SK-N-SH (cell line): ENCODE measurements around the gene FSIP1. TPM values are rescaled to one million over a fixed set of nuclear protein-coding genes. Genes with fewer than 3 reads are reported as not detected.
A peak's percentile ranks its signal among the peaks of the same experiment; 100 is the strongest.

Experiments
- CTCF ChIA-PET: fragments of 300-600, 350-600 bp; formaldehyde crosslinking; extraction: SDS; loops from one replicate; lab custom pipeline; 2021; lab: Yijun Ruan, JAX
- POLR2A ChIA-PET: fragments of 350-600 bp; sonication (Branson Sonifier 250); formaldehyde crosslinking; extraction: SDS; loops from one replicate; lab custom pipeline; 2020; ENCODE audit warnings: antibody characterized with exemption, inconsistent platforms; lab: Yijun Ruan, JAX
- DNase-seq: peaks from one replicate; pipeline ENCODE4 v3.0.0; 2012
- H2AFZ ChIP-seq: fragments of 200-600 bp; sonication (generic); 2 replicates; pipeline ENCODE4 v1.8.1; 2016; ENCODE audit warnings: antibody characterized with exemption, mild to moderate bottlenecking, low read depth
- H3F3A ChIP-seq: fragments of 200-600 bp; sonication (generic); replicated peaks from 2 replicates; pipeline ENCODE3; 2016; ENCODE audit warnings: antibody characterized with exemption, mild to moderate bottlenecking; ENCODE audit not compliant: insufficient read depth
- H3K27ac ChIP-seq, 2 experiments: fragments of 200-500 bp in 1 of 2; fragments of 200-600 bp in 1 of 2; sonication (Bioruptor generic) in 1 of 2; sonication (generic), shearing (Covaris generic) in 1 of 2; 2 replicates each; pipeline versions ENCODE4 v1.5.1 to v1.6.1; 2014 to 2016; ENCODE audit warnings: low read depth in 2 of 2, inconsistent platforms in 1 of 2, low read length in 1 of 2, mild to moderate bottlenecking in 1 of 2, mixed read lengths in 1 of 2
- H3K27me3 ChIP-seq: fragments of 200-600 bp; sonication (generic), shearing (Covaris generic); 2 replicates; pipeline ENCODE4 v1.6.1; 2016; ENCODE audit warnings: mixed run types; ENCODE audit not compliant: insufficient read depth
- H3K36me3 ChIP-seq, 2 experiments: fragments of 200-500 bp in 1 of 2; fragments of 200-600 bp in 1 of 2; sonication (Bioruptor generic) in 1 of 2; sonication (generic) in 1 of 2; replicated peaks in 1 of 2; 2 replicates each; pipeline versions ENCODE3 to v1.5.1; 2014 to 2016; ENCODE audit warnings: low read length in 1 of 2, mild to moderate bottlenecking in 1 of 2; ENCODE audit not compliant: insufficient read depth in 2 of 2, control insufficient read depth in 1 of 2
- H3K4me1 ChIP-seq, 2 experiments: fragments of 200-500 bp in 1 of 2; fragments of 200-600 bp in 1 of 2; sonication (Bioruptor generic) in 1 of 2; sonication (generic), shearing (Covaris generic) in 1 of 2; 2 replicates each; pipeline versions ENCODE4 v1.5.1 to v1.6.1; 2014 to 2016; ENCODE audit warnings: low read depth in 1 of 2, low read length in 1 of 2, mixed run types in 1 of 2; ENCODE audit not compliant: insufficient read depth in 2 of 2, control insufficient read depth in 1 of 2
- H3K4me2 ChIP-seq: fragments of 200-600 bp; sonication (generic), shearing (Covaris generic); 2 replicates; pipeline ENCODE4 v1.6.1; 2017; ENCODE audit warnings: mixed run types
- H3K4me3 ChIP-seq, 2 experiments: fragments of 200-500 bp in 1 of 2; fragments of 200-600 bp in 1 of 2; sonication (Bioruptor generic) in 1 of 2; sonication (generic), shearing (Covaris generic) in 1 of 2; 2 replicates each; pipeline versions ENCODE4 v1.5.1 to v1.8.1; 2014 to 2016; ENCODE audit warnings: low read depth in 2 of 2, inconsistent platforms in 1 of 2, low read length in 1 of 2, mild to moderate bottlenecking in 1 of 2, mixed read lengths in 1 of 2, moderate library complexity in 1 of 2
- H3K79me2 ChIP-seq: fragments of 200-600 bp; sonication (generic); 2 replicates; pipeline ENCODE4 v1.8.1; 2017; ENCODE audit warnings: mild to moderate bottlenecking; ENCODE audit not compliant: insufficient read depth
- H3K9ac ChIP-seq: fragments of 200-600 bp; sonication (generic); 2 replicates; pipeline ENCODE4 v1.6.1; 2017; ENCODE audit warnings: mixed run types
- H3K9me2 ChIP-seq: fragments of 200-600 bp; sonication (generic); 2 replicates; pipeline ENCODE4 v1.6.1; 2017; ENCODE audit warnings: mixed run types
- H3K9me3 ChIP-seq: fragments of 200-600 bp; sonication (generic); 2 replicates; pipeline ENCODE4 v1.6.1; 2017; ENCODE audit warnings: mixed run types, mild to moderate bottlenecking, moderate library complexity
- H4K20me1 ChIP-seq: fragments of 200-600 bp; sonication (generic); 2 replicates; pipeline ENCODE4 v1.6.1; 2017; ENCODE audit warnings: mild to moderate bottlenecking, mixed run types; ENCODE audit not compliant: insufficient read depth
- CHD2 ChIP-seq: fragments of 150-350 bp; IDR thresholded peaks from 2 replicates; pipeline ENCODE4 v1.6.1; 2018; ENCODE audit warnings: low read length; ENCODE audit not compliant: partially characterized antibody
- ELF1 ChIP-seq: IDR thresholded peaks from 2 replicates; pipeline ENCODE4 v1.4.0; 2012
- FOXJ3 ChIP-seq: sonication (generic); formaldehyde crosslinking; IDR thresholded peaks from 2 replicates; pipeline ENCODE4 v1.5.1; 2020; ENCODE audit warnings: mild to moderate bottlenecking, missing genetic modification reagents
- FOXM1 ChIP-seq: IDR thresholded peaks from 2 replicates; pipeline ENCODE4 v1.4.0; 2012; ENCODE audit warnings: low read depth, mild to moderate bottlenecking
- GABPA ChIP-seq: IDR thresholded peaks from 2 replicates; pipeline ENCODE4 v1.4.0; 2012; ENCODE audit warnings: low read depth, mild to moderate bottlenecking
- IRF3 ChIP-seq: fragments of 150-350 bp; IDR thresholded peaks from 2 replicates; pipeline ENCODE4 v1.6.1; 2016; ENCODE audit warnings: mild to moderate bottlenecking, low read depth, low read length
- JUND ChIP-seq: IDR thresholded peaks from 2 replicates; pipeline ENCODE4 v1.4.0; 2012
- MAX ChIP-seq: IDR thresholded peaks from 2 replicates; pipeline ENCODE4 v1.4.0; 2012; ENCODE audit warnings: low read depth
- NRF1 ChIP-seq: IDR thresholded peaks from 2 replicates; pipeline ENCODE4 v1.6.1; 2012; ENCODE audit warnings: low read depth, mild to moderate bottlenecking, low read length
- RAD21 ChIP-seq: IDR thresholded peaks from 2 replicates; pipeline ENCODE4 v1.6.1; 2012; ENCODE audit warnings: mild to moderate bottlenecking, low read length
- RCOR1 ChIP-seq: fragments of 150-350 bp; IDR thresholded peaks from 2 replicates; pipeline ENCODE4 v1.6.1; 2017; ENCODE audit warnings: antibody characterized with exemption, low read length
- SMC3 ChIP-seq: IDR thresholded peaks from 2 replicates; pipeline ENCODE4 v1.6.1; 2012; ENCODE audit warnings: low read depth, low read length, improper control_type of control experiment
- TEAD4 ChIP-seq: IDR thresholded peaks from 2 replicates; pipeline ENCODE4 v1.4.0; 2012; ENCODE audit warnings: mild to moderate bottlenecking, borderline replicate concordance; ENCODE audit not compliant: insufficient read depth
- USF1 ChIP-seq: IDR thresholded peaks from 2 replicates; pipeline ENCODE4 v1.4.0; 2012; ENCODE audit warnings: low read depth, borderline replicate concordance
- USF2 ChIP-seq: fragments of 150-350 bp; IDR thresholded peaks from 2 replicates; pipeline ENCODE4 v1.6.1; 2017; ENCODE audit warnings: antibody characterized with exemption, low read length, low read depth, borderline replicate concordance
- ZBTB33 ChIP-seq: IDR thresholded peaks from 2 replicates; pipeline ENCODE4 v1.4.0; 2012; ENCODE audit warnings: low read depth, borderline replicate concordance
- WGBS: methylation state at CpG from one replicate; pipeline ENCODE4 v1.1.6; 2017; ENCODE audit warnings: low lambda C conversion rate; 5-methylcytosine and 5-hydroxymethylcytosine counted together
- polyA plus RNA-seq, 3 experiments: library from polyadenylated mRNA; depleted of rRNA; stranded (reverse); fragments of >200 nt; gene quantifications; 2 replicates each; pipeline ENCODE4 v1.2.3, GENCODE V29; 2012

The FSIP1 gene
- polyA plus RNA-seq, 1 of the 3 experiments (the other 2 are of a cell fraction): 0.43 TPM

- H2AFZ ChIP-seq: peak overlapping the region; percentile 85; the same call in 1 of the 2 replicates
- peak overlapping the region; percentile 83 to 87; a peak in 3 of 4 replicates for H3K27ac ChIP-seq
- H3K4me2 ChIP-seq: peak overlapping the region; percentile 58; the same call in 1 of the 2 replicates
- H3K79me2 ChIP-seq: peaks cover 25% of the 10 kb centered on the region
- no peaks in the 10 kb centered on the region for H3K9me2 ChIP-seq
- no peak for TF ChIP-seq RCOR1
- no peak for TF ChIP-seq GABPA
- no peak for TF ChIP-seq ELF1
- no peak for TF ChIP-seq USF2
- no peak for TF ChIP-seq ZBTB33
- no peak for TF ChIP-seq CHD2
- TF ChIP-seq RAD21: no peak
- no peak for TF ChIP-seq NRF1
- TF ChIP-seq FOXJ3: no peak
- TF ChIP-seq MAX: no peak
- TF ChIP-seq FOXM1: no peak
- TF ChIP-seq TEAD4: no peak
- no peak for TF ChIP-seq IRF3
- TF ChIP-seq USF1: no peak
- no peak for TF ChIP-seq SMC3
- TF ChIP-seq JUND: no peak
- TF ChIP-seq, all 33 proteins: peak for 0
- 51% methylated on average over 2 of the region's 2 CpGs for WGBS
- Histone ChIP-seq H3K4me1 (peaks cover 0 to 15% of the 10 kb centered on the region in 2 experiments; a peak in 2 of 4 replicates), H3K27me3 (no peaks in the 10 kb centered on the region), H3K9me3 (no peaks in the 10 kb centered on the region), H3K36me3 (no peaks in the 10 kb centered on the region), H3K9ac (peak overlapping the region; percentile 45), H3K4me3 (peak overlapping the region; percentile 67 to 87), H4K20me1 (no peaks in the 10 kb centered on the region), H3F3A (peaks cover 21% of the 10 kb centered on the region)
- CTCF ChIA-PET: interaction anchor here (1.3 to 1.8 kb wide), 4 partner anchors 25 to 1082 kb away, joined by 3 to 7 read pairs (median 4); no protein-coding TSS in a partner anchor
- POLR2A ChIA-PET: interaction anchor here (1.2 to 1.8 kb wide), 3 partner anchors 96 to 152 kb away, joined by 3 to 6 read pairs (median 3); partner anchors contain the start of gene EIF2AK4
- DNase-seq: no peak
These were observed 706 bp downstream of the FSIP1 start for GRCh38 chr15:39781967-39782302.
